ENCODE measurements around the gene NCOR1.
"Not testable (repeated sequence)": the region's sequence is repeated elsewhere in the genome, so short reads cannot be mapped to it uniquely, and the experiment has no call there.

The NCOR1 gene

DNA sequence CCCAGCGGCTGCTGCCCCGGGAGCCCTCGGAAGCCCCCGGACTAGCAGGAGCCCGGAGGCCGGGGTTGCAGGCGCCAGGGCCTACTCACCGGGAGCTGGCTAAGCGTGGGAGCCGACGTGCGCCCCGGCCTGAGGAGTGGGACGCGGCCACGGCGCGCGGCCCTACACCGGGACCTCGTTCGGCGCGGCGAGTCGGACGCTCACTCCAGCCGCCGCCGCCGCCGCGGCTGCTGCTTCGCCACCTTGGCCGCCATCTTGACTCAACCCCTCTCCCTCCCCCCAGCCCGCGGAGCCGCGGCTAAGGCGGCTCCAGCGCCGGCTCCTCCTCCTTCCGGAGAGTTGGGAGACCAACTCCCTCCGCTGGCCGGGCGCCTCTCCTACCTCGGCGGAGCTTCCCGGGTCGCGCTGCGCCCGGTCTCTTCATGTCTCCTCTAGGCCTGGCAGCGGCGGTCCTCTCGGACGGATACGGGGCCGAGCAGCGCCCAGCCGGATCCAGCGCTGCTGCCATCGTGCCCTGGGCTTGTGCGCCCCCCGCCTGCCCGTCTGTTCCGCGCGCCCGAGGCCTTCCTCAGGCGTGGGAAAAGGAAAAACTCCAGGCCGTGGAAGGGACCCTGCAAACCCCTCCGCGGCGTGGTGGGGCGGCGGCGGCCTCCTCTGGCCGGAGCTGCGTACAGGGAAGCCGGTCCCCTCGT lies at the start of gene NCOR1:
TSS of gene NCOR1 (minus strand) at position 262 of the 692 bp plus-strand sequence. CDS start 20,965 bp downstream, outside the sequence.
- DNase-seq, result peak; percentile 54

DNA sequence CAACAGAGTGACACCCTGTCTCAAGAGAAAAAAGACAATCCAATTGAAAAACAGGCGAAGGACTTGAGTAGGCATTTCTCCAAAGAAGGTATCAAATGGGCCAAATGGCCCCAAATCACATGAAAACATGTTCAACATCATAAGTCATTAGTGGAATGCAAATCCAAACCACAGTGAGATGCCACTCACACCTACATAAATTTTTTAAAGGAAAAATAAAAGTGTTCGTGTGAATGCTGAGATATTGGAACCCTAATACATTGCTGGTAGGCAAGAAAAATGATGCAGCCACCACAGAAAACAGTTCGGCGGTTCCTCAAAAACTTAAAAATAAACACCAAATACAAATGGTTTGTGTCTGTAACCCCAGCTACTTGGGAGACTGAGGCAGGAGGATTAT lies 46.9 kb upstream of the NCOR1 start:
- no peak for DNase-seq

DNA sequence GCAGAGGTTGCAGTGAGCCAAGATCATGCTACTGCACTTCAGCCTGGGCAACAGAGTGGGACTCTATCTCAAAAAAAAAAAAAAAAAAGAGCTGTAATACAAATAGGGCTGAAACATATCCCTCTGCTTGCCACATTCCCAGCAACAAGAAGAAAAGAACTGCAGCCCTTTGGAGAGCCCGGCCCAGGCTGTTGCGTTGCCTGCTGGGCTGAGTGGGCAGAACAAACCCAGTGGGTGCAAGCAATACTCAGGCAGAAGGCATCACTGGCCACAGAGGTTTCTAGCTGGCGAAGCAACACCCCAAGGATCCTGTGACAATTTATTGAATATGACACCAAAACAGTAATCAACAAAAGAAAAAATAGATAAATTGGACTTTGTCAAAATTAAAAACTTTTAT lies 45.7 kb upstream of the NCOR1 start:
- DNase-seq, result no peak

DNA sequence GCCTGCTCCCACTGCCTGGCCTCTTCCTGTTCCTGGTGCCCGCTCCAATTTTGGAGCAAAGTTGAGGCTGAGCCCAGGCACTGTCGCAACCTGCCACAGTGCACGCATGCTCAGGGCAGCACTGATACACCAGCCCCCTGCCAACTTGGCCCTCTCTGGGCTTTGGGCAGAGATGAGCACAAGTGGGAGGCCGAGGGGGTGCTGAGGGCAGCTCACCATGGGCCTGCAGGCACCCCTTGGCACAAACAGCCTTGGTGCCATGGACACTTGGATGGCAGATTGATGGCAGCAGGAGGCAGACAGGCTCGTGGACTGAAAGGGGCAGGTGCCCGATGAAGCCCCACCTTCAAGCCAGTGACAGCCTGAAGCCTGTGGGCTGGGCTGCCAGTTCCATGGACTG lies 44.6 kb upstream of the NCOR1 start:
- no peak for DNase-seq

DNA sequence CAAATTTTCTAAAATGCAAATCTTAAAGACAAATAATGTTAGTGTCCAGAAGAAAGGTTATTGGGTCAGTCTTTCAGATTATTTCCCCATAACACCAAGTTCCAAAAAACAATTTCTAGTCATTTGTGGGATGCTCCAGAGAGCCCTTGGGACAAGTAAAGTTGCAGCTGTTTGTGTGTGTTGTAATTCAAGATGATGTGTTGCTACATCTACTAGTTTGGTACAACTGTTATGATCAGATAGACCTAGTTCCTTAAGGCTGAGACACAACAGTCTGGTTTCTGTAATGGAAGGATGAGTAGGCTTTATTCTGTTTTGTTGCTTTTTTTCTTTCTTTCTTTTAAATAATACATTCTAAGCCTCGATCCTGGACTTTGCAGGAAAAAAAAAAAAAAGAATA lies 43.6 kb upstream of the NCOR1 start:
- DNase-seq, result peak; percentile 51

DNA sequence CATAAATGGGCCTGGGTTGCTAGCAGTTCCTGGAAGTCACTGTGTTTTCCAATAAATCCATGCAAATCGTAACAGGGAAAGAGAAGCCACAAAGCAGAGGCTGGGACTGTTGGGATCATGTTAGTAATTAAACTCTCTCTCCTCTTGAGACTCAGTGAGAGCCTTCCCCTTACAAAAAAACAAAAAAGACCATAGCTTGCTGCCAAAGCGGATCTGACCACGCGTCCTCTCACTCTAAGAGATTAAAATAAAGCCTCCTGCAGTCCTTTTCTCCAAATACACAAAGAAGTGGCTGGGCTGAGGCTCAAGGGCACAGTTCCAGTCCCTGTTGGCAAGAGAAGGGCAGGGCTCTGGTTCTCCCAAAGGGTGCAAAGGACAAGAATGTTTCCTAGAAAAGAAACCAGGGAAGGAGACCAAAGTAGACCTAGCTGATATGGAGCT lies 40.2 kb upstream of the NCOR1 start:
- no peak for DNase-seq

DNA sequence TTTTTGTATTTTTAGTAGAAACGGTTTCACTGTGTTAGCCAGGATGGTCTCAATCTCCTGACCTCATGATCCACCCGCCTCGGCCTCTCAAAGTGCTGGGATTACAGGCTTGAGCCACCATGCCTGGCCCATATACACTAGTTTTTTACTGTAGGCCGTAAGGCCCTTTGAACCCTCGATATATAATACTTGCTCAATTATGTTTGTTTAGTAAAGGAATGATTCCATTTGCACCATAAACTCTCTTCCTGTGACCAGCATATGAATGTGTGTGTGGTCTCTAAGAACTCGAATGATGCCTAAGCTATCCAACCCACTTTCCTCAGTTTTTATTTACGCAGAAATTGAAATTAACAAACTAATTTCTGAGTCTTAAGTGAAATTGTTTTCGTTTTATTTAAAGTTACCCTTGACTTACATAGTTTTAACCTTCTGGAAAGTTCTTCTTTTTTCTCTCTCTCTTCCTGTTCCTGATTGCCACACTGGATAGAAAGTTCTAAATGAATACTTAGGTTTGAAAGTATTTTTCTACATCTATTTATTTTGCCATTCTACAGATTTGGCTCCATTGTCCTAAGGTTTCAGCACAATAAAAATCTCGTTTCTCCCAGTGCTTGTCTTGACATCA lies 39.6 kb upstream of the NCOR1 start:
- DNase-seq, result no peak

DNA sequence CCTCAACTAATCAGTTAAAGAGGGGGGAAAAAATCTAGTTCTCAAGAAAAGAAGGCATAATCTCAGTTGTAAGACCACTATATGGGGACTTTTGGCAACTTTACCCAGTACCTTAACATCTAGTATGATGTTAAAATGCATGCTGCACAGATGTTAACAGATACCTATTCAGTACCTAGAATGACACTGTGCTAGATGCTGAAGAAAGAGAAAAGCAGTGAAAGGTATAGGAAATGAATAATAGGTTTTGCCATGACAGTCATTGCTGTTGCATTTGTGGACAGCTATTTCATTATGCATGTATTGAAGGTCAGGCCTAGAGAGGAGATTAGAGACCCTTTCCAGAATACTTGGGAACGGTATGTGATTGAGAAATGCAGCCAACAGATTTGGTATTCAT lies 36.2 kb upstream of the NCOR1 start:
- DNase-seq, result no peak

DNA sequence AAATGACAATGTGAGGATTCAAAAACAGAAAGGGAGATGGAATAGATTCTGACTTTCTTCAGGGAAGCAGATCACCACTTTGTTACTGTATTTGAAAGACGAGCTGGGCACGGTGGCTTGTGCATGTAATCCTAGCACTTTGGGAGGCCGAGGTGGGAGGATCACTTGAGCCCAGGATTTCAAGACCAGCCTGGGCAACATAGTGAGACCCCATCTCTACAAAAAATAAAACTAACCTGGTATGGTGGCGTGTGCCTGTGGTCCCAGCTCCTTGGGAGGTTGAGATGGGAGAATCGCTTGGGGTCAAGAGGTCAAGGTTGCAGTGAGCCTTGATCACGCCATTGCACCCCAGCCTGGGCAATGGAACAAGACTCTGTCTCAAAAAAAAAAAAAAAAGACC lies 35.7 kb upstream of the NCOR1 start:
- DNase-seq, result no peak

DNA sequence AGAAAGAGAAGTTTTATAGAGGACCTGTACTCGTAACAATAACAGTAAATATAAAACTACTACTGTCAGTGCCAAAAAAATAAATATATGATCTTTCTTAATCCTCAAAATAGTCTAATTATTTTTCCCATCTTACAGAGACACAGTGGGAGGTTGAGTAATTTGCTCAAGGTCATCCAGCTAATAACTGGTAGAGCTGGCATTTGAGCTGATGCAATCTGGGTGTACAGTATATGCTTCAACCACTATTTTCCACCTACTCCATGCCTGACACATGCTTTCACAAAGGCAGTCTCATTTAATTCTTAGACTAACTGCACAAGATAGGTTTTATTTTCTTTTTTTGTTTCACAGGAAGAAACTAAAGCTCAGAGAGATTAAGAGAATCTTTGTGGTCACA lies 35.3 kb upstream of the NCOR1 start:
- no peak for DNase-seq

DNA sequence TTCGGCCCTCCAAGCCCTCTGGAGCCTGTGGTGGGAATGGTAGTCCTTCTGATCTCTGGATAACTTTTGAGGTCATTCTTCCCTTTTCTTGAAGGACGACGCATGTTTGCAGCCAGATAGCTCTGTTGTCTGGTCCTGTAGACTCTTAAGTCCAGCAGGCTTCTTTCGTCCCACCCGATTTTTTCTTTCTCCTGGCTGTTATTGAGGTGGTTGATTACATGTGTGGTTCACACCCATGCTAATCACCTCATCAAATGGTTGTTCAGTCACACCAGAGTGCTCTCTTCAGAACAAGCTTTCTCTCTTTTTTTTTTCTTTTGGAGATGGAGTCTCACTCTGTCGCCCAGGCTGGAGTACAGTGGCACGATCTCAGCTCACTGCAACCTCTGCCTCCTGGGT lies 32.3 kb upstream of the NCOR1 start:
- DNase-seq, result no peak

DNA sequence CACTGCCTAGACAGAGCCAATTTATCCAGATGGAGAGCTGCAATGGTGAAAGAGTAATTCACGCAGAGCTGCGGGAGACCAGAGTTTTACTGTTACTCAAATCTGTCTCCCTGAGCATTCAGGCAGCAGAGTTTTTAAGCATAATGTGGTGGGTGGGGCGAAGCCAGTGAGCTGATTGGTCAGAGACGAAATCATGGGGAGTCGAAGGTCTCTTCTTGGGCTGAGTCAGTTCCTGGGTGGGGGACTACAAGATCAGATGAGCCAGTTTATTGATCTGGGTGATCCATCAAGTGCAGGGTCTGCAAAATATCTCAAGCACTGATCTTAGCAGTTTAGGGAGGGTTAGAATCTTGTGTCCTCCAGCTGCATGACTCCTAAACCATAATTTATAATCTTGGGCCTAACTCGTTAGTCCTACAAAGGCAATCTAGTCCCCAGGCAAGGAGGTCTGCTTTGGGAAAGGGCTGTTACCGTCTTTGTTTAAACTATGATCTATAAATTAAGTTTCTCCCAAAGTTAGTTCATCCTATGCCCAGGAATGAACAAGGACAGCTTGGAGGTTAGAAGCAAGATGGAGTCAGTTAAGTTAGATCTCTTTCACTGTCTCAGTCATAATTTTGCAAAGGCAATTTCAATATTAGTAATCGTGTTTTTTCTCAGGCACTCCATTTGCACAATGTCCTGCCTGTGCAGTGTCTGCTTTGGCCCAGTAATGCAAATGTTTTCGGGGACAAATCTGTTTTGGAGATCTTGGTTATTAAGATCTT lies 28.6 kb upstream of the NCOR1 start:
- DNase-seq, result no peak

DNA sequence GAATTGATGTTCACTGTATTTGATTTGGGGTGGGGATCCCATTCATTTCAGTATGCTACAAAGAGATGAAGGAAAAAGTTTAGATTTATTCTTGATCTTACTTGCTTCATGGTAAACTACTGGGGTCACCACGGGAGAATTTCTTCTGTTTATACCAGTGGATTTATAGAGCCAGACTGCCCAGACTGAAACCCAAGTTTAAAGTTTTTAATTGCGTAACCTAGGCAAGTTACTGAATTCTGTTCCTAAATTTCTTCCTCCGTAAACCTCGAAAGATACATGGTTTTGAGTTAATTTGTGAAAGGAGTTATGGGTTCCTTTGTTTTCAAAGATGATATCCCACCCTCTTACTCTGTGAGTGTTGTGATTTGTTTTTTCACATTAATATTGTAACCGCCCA lies 28.1 kb upstream of the NCOR1 start:
- no peak for DNase-seq

DNA sequence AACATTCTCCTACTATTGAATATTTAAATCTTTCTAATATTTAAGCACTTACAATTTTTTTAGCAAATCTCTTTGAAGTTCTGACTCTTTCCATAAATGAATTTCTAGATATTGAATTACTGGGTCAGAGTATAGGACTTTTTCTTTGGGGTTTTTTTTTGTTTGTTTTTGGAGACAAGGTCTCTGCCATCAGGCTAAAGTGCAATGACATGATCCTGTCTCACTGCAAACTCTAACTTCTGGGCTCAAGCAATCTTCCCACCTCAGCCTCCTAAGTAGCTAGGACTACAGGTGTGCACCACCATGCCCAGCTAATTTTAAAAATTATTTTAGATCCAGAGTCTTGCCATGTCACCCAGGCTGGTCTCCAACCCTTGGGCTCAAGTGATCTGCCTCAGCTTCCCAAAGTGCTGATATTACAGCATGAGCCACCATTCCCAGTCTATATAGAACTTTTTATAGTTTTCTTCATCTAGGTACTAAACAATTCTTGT lies 26.6 kb upstream of the NCOR1 start:
- DNase-seq, result no peak

DNA sequence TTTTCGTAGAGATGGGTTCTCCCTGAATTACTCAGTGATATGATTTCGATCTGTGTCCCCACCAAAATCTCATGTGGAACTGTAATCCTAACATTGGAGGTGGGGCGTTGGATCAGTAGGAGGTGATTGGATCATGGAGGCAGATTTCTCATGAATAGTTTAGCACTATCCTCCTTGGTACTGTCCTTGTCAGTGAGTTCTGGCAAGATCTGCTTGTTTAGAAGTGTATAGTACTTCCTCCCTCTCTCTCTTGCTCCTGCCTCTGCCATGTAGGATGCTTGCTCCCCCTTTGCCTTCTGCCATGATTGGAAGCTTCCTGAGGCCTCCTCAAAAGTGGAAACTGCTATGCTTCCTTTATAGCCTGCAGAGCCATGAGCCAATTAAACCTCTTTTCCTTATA lies 24.6 kb upstream of the NCOR1 start:
- no peak for DNase-seq

DNA sequence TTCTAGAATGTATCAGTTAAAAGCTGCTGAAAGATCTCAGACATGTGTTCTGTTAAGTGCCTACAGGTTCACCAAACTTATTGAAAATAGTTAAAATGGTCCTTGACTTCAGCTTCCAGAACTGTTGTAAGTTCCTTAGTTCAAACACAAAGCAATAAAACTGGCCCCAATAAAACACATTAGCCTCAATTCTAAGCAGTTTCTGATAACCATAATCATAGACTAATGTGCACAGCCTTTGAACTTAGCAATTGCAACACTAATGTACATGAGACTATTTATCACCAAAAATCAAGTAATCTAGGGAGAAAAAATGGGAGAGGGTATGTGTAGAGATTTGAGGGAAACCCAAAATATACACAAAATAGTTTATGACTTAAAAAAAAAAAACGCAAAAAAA lies 17.1 kb upstream of the NCOR1 start:
- no peak for DNase-seq

DNA sequence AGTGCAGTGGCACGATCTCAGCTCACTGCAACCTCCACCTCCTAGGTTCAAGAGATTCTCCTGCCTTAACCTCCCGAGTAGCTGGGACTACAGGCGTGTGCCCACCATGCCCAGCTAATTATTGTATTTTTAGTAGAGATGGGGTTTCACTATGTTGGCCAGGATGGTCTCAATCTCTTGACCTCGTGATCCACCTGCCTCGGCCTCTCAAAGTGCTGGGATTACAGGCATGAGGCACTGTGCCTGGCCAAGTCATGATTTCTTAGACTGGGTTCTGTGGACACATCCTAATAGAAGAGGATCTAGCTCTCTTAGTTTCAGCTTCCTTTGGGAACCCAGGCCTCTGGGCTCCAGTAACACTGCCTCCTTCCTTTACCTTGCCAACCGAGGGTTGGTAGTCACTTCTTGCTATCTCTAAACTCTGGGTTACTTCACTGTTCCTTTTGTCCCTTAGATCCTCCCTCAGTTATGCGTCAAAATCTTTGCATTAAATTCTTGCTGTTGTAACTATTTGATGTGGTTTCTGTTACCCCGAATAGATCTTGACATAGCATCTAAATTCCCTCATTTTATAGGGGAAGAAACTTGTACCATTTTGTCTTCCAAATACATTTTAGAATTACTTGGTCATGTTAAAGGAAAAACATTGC lies 14.7 kb upstream of the NCOR1 start:
- DNase-seq, result not testable (repeated sequence)

DNA sequence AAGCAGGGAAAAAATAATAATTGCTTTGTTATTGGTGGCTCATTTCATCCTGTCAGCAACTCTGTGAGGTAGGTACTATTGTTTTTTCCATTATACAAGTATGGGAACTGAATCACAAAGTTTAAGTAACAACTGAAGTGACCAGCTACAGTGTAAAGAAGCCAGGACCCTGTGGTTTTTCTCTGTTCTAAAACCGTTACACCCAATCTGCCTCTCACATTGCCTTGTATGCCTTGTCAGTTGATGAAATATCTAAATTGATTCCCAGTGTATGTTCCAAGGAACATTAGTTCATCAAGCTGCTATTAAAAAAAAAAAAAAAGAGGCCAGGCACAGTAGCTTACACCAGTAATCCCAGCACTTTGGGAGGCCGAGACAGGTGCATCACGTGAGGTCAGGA lies 7.1 kb upstream of the NCOR1 start:
- DNase-seq, result no peak

DNA sequence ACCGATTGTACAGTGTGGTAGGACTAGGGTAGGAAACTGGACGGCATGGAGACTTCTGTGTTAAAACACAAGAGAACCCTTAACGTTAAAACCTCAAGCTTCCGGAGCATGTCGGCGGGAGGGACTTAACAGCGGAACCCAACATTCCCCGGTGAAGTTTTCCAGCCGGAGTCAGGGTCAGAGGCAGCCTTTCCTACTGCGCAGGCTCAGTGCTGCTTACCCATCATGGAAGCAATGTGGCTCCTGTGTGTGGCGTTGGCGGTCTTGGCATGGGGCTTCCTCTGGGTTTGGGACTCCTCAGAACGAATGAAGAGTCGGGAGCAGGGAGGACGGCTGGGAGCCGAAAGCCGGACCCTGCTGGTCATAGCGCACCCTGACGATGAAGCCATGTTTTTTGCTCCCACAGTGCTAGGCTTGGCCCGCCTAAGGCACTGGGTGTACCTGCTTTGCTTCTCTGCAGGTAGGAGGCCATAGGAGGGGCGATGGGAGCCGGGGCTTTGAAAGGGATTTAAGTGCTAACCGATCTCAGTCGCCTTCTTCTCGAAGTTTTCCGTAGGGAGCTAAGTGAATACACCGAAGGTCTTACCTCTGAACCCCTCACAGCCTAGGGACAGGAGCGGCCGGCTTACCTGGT lies 1.8 kb upstream of the NCOR1 start, which contains the start of gene PIGL:
TSS of gene PIGL (plus strand) at position 209 of the 634 bp plus-strand sequence. CDS start at position 226, 17 bp downstream.
- DNase-seq, result peak; percentile 80

DNA sequence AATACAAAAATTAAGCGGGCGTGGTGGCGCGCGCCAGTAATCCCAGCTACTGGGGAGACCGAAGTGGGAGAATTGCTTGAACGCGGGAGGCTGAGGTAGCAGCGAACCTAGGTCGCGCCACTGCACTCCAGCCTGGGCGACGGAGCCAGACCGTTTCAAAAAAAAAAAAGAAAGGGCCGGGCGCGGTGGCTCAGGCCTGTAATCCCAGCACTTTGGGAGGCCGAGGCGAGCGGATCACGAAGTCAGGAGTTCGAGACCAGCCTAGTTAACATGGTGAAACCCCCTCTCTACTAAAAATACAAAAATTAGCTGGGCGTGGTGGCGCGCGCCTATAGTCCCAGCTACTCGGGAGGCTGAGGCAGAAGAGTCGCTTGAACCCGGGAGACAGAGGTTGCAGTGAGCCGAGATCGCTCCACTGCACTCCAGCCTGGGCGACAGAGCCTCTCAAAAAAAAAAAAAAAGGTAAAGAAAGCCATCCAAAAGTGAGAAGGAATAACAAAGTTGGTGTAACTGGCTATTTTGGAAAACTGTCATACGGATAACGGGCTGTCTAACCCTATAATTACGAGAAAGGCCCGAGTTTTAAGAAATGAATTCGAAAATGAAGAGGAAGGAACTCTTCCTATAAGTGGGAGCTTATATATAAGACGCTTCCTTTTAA lies 1.1 kb upstream of the NCOR1 start:
- DNase-seq, result not testable (repeated sequence)

DNA sequence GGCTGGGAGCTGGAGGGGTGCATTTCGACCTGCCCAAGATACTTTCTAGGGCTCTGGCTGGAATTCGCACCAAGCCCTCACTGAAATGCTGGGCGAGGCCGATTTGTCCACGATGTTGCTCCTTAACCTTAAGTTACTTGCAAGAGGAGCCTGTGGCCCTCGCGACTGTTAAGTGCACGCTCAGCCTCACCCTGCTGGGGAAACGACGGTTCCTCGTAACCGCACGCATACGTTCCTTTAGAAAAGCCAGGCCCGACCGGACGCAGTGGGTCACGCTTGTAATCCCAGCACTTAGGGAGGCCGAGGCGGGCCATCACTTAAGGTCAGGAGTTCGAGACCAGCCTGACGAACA lies 607 bp upstream of the NCOR1 start:
- peak; percentile 56 for DNase-seq

DNA sequence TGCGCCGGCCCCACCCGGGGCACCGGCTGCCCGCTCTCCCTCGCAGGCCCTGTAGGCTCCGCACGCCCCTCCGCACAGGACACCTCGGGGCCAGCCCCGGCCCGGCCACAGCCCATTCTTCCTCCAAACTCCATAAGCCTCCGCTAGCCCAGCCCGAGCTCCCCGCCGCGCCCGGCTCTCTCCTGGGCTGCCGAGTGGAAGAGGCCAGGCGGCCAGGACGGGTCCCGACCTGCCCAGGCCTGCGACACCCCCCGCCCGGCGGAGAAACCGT lies 397 bp downstream of the NCOR1 start:
- no peak for DNase-seq
